PFSK-1 (cell line): ENCODE results near the gene NMRK1.

ENCODE experiments used
- POLR2AphosphoS5 ChIP-seq: IDR thresholded peaks from 2 replicates; pipeline ENCODE4 v1.6.1; 2012; ENCODE audit warnings: low read depth, mild to moderate bottlenecking, control low read depth, low read length, moderate library complexity
- REST ChIP-seq, 2 experiments: IDR thresholded peaks; 2 replicates each; pipeline versions ENCODE4 v1.6.1 to v1.8.0; 2011 to 2012; ENCODE audit warnings: low read depth in 2 of 2, low read length in 2 of 2, control low read depth in 1 of 2, inconsistent platforms in 1 of 2, mild to moderate bottlenecking in 1 of 2, moderate library complexity in 1 of 2; ENCODE audit not compliant: insufficient read depth in 1 of 2
- TAF1 ChIP-seq: IDR thresholded peaks from 2 replicates; pipeline ENCODE4 v1.6.1; 2012; ENCODE audit warnings: low read length, control low read depth, borderline replicate concordance; ENCODE audit not compliant: insufficient read depth

DNA sequence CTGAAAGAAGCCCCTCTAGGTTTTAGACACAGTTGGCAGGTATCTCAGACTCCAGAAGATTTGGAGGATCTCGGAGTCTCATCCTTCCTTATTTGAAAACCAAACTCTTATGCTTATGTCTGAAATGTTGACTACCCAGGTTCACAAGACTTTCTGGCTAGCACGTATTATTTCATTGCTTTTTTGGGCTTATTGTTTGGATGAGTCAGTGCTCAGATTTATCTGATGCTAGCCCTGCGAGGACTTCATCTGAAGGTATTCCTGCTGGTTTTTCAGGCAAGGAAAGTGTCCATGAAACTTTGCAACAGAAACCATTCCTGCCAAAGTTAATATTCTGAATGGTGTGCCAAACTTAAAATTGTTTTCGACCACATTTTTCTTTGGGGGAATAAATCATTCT is 8.8 kb upstream of the NMRK1 start:
- TF ChIP-seq POLR2AphosphoS5 (no peak), TAF1 (no peak), REST (IDR thresholded peaks at IDR 0.05; ENCODE audit: insufficient read depth in 1 of 2, low read depth in 2 of 2, low read length in 2 of 2) (no peak)
